Epithelial cell of prostate (primary cell): Measurements from ENCODE around the gene ZNF280D.
"Not testable (repeated sequence)": the region's sequence is repeated elsewhere in the genome, so short reads cannot be mapped to it uniquely, and the experiment has no call there.

Experiments used
- DNase-seq: peaks from one replicate; pipeline ENCODE4 v3.0.0-alpha.2; 2011; ENCODE audit warnings: low read depth, low spot score
- H3K27ac ChIP-seq: fragments of 450-650 bp; 2 replicates; pipeline ENCODE4 v1.5.1; 2017; ENCODE audit warnings: mild to moderate bottlenecking

ZNF280D gene

DNA sequence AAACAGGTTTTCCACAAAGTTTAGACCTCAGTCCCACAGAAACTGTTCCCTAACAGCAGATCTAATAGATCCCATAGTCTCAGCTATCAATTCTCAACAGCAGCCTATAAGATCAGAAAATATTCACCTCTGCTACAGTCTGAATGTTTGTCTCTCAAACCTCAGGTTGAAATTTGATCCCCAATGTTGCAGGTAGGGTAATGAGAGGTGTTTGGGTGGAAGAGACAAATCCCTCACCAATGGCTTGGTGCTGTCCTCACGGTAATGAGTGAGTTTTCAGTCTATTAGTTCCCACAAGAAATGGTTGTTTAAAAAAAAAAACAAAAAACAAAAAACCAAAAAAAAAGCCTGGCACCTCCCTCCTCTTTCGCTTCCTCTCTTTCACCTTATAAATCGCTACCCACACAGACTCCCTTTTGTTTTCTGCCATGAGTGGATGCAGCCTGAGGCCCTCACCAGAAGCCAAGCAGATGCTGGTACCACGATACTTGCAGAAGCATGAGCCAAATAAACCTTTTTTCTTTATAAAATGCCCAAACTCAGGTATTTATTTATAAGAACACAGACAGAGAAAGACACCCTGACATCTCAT lies 14.2 kb downstream of the ZNF280D start:
- no peak overlapping the region for H3K27ac ChIP-seq
- no peak for DNase-seq

DNA sequence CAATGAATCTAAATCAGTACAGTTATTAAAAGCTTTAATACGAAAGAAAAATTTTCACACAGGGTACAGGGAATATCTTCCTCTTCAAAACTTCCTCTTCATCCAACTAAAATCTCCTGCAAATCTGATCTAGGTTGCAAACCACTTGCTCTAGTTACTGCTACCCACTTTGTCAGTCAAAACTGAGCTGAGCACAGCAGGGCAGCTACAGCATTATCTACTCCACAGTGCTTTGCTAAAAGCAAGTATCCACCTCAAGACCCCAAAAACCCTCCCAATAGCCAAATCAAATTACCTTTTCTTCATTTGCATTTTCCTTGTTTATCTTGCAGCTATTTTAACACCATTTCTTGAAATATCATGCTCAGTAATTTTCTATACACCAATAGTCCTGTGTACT lies 14.7 kb downstream of the ZNF280D start:
- no peak overlapping the region for H3K27ac ChIP-seq
- no peak for DNase-seq

DNA sequence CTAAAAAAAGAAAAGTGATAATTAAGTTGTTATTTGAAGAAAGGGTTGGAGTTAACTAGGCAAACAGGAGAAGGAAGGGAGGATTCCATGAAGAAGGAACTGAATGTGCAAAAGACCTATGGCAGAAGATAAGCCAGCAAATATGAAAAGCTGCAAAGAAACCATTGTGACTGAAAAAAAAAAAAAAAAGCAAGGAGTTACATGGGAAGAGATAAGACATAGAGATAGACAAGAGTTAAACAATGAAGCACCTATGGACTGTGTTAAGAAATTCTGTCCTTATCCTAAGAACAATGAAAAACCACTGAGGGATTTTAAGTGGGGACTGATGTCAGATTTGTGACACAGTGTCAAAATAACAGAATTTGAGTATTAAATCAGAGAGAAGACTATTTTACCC lies 17.0 kb downstream of the ZNF280D start:
- DNase-seq: no peak
- H3K27ac ChIP-seq: no peak overlapping the region

- H3K27ac ChIP-seq: no peak overlapping the region
- no peak for DNase-seq
These were observed 18.1 kb downstream of the ZNF280D start for GRCh38 chr15:56715220-56715619.

GRCh38 chr15:56709502-56709901 lies 23.8 kb downstream of the ZNF280D start:
- not testable (repeated sequence) for DNase-seq, H3K27ac ChIP-seq

DNA sequence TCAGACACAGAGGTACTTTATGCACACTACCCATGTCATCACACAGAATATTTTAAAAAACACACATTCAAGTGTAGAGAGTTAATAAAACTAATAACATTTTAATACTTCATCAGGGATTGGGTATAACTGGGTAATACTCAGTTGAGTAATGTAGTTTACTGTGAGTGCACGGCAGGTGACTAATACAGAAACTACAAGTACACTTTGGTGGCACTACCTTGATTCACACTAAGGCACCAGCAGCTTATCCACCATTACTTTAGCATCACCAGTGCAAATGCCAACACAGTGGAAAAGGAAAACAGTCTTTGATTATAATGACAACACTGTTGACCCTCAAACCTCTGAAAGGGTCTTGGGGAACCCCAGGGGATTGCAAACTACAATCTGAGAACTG lies 33.6 kb downstream of the ZNF280D start:
- no peak overlapping the region for H3K27ac ChIP-seq

GRCh38 chr15:56698270-56698669 lies 35.0 kb downstream of the ZNF280D start:
- H3K27ac ChIP-seq: no peak overlapping the region

More for the DNA sequence above, 33.6 kb downstream of the ZNF280D start:
- no peak for DNase-seq

GRCh38 chr15:56693761-56694160 lies 39.5 kb downstream of the ZNF280D start:
- no peak for DNase-seq
- H3K27ac ChIP-seq: no peak overlapping the region

More at GRCh38 chr15:56698270-56698669, 35.0 kb downstream of the ZNF280D start:
- no peak for DNase-seq

DNA sequence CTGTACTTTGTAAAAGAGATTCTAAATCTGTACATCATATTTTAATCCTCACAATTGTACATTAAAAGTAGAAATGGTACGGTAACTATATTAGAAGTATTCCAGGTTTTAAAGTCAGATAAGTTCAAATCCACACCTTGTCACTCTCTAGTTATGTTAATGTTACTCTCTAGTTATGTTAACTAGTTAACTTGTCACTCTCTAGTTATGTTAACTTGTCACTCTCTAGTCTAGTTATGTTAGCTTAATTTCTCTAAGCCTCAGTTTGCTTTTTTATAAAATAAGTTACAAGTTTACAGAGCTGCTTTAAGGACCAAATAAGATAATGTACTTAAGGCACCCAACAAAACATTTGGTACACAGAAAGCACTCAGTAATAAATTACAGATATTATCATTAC lies 42.6 kb downstream of the ZNF280D start:
- no peak for DNase-seq
- H3K27ac ChIP-seq: no peak overlapping the region

DNA sequence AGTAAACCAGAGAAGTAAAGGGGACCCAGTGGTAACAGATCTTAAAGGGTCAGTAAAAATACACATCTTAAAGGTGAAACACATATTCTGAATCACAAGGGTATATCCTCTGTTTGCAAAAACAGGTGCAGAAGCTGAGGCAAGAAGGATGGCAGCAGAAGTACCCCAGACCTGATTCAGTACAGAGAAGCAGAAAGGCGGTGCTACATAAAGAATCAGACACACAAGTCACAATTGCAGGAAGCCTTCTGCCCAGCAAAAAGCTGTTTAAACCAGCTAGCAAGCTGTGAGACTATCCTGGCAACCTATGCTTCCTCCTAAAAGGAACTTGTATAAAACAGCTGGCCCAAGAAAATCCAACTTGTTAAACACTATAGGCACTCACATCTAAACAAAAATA lies 49.4 kb downstream of the ZNF280D start:
- no peak for DNase-seq

GRCh38 chr15:56681113-56681512 lies 52.2 kb downstream of the ZNF280D start:
- no peak for DNase-seq
- H3K27ac ChIP-seq: no peak overlapping the region

More for the DNA sequence above, 49.4 kb downstream of the ZNF280D start:
- no peak overlapping the region for H3K27ac ChIP-seq

DNA sequence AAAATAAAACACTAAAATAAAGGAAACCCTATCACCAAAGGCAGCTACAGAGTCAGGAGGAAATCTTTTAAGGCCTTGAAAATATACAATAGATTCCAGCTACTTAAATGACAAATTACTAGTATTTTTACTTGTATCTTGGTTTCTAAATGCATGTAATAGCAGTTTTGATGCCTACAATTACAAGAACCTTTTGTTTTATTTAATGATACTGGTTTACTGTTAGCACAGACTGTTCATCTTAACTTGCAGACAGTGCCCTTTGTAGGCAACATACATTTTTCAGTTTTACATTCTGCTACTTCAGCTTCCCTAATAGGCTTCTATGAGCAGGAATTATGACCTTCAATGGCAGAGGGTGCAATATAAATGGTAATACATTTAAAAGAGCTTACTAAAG lies 54.1 kb downstream of the ZNF280D start:
- DNase-seq: no peak
- no peak overlapping the region for H3K27ac ChIP-seq

DNA sequence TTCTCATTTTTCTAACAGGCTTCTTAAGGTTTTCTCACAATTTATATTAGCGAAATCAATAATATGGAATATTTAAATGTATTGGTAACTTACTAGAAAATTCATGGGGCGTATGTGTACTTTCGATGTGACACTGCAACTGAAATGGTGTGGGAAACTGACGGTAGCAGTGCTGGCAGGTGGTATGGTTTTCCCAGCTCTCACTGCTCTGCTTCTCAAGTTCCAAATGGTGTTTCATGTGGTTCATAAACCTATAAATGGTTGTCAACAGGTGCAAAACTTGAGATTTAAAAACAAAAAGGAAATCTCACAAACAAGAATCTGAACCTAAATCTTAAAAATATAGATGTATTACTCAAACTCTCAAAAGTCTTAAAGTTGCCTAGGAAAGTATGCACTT lies 54.7 kb downstream of the ZNF280D start:
- no peak overlapping the region for H3K27ac ChIP-seq
- no peak for DNase-seq

- DNase-seq: no peak
- H3K27ac ChIP-seq: no peak overlapping the region
These were observed 56.0 kb downstream of the ZNF280D start for GRCh38 chr15:56677271-56677670.

- H3K27ac ChIP-seq: no peak overlapping the region
These were observed 57.4 kb downstream of the ZNF280D start for GRCh38 chr15:56675930-56676329.

GRCh38 chr15:56674857-56675256 lies 58.5 kb downstream of the ZNF280D start:
- no peak overlapping the region for H3K27ac ChIP-seq
- no peak for DNase-seq

More at GRCh38 chr15:56675930-56676329, 57.4 kb downstream of the ZNF280D start:
- no peak for DNase-seq

- no peak for DNase-seq
- H3K27ac ChIP-seq: no peak overlapping the region
These were observed 60.6 kb downstream of the ZNF280D start for GRCh38 chr15:56672721-56673120.

DNA sequence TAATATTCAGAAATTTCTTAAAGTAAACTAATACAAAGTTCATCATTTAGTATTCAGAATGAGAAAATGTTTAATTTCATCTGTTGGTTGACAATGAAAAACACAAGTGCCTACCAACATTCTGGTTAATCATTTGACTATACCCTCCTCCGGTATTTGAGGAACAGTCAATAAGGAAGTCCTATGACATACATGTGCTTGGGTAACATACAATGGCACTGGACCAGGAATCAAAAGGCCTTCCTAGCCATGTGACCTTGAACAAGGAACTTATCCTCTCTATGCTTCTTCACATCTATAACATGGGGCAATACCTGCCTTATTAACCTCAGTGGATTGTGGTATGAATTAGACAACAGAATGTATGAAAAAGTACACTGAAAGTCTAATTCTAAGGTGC lies 65.8 kb downstream of the ZNF280D start:
- no peak for DNase-seq
- H3K27ac ChIP-seq: no peak overlapping the region

DNA sequence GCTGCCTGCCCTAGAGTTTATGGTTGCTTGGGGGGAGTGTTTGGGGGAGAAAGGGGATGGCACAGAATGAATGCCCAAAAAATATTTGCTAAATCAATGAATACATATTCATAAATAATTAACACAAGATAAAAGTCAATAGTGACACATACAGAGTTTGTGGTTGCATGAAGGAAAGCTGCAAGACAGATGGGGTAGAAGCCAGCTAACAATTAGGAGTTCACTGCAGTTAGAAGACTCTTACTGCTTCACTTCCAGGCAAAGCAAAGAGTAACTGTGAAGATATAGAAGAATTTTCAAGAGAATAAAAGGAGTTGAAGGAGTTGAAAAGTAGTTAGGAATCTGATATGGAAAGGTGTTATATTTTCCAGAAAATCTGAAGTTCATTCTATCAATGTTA lies 72.4 kb downstream of the ZNF280D start:
- no peak for DNase-seq
- H3K27ac ChIP-seq: no peak overlapping the region

- DNase-seq: no peak
- H3K27ac ChIP-seq: no peak overlapping the region
These were observed 74.1 kb downstream of the ZNF280D start for GRCh38 chr15:56659197-56659596.

- no peak for DNase-seq
These were observed 78.7 kb downstream of the ZNF280D start for GRCh38 chr15:56654624-56655023.

DNA sequence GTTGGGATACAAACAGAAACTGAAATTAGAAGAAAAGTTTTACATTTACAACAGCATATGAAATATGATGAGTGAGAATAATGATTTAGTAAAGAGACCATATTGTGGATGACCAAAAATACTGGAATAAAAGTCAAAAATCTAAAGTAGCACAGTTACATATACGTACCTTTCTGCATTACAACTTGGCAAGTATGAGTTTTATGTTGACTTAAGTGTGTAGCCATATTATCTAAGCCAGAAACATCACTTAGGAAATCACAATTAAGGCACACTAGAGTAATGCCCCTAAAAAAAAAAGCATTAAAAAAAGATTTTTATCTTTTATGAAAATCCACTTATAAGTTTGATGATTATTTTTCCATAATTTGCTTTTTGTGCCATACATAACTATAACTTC lies 79.1 kb downstream of the ZNF280D start:
- H3K27ac ChIP-seq: no peak overlapping the region
- DNase-seq: no peak

More at GRCh38 chr15:56654624-56655023, 78.7 kb downstream of the ZNF280D start:
- no peak overlapping the region for H3K27ac ChIP-seq

DNA sequence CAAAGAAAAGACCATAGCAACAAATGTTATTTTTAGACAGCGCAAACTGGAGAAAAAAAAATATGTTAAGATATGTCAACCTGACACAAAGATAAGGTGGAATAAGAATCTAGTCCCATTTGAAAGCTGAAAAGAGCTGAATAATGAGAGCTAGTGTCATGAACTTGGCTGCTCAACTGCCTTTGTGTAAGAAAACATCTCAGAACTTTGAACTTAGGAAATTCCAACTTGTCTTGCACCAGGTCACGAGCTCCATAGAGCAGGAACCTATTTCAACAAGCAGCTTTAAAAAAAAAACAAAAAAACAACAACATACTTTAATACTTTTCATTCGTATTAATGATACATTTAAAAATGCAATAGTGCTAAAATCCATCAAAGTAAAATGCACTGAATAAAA lies 79.5 kb downstream of the ZNF280D start:
- H3K27ac ChIP-seq: no peak overlapping the region
- DNase-seq: no peak
